Activated CD8-positive, alpha-beta T cell treated with anti-CD3 and anti-CD28 coated beads for 36 hours (primary cell): ENCODE data around the gene UBTF. TPM values are rescaled to one million over a fixed set of nuclear protein-coding genes. Genes with fewer than 3 reads are reported as not detected.
A peak's percentile ranks its signal among the peaks of the same experiment; 100 is the strongest.

Source experiments
- ATAC-seq: fragments of 200-7000 bp; cut with Tn5 transposase; one replicate; pipeline ENCODE4 v1.10.0; 2021; ENCODE audit warnings: mild to moderate bottlenecking, moderate library complexity
- CTCF ChIA-PET: fragments of 350-600 bp; sonication (Branson Sonifier 250); formaldehyde crosslinking; loops from one replicate; lab custom pipeline; 2021; ENCODE audit warnings: antibody characterized with exemption; lab: Charles Lee
- POLR2A ChIA-PET: fragments of 350-600 bp; sonication (Branson Sonifier 250); formaldehyde crosslinking; loops from one replicate; lab custom pipeline; 2021; ENCODE audit warnings: antibody characterized with exemption; lab: Charles Lee
- DNase-seq: peaks from one replicate; pipeline ENCODE4 v3.0.0-alpha.2; 2020
- H3K27ac Mint-ChIP-seq: one replicate; pipeline ENCODE4 v1.8.0; 2021; ENCODE audit warnings: mild to moderate bottlenecking, mixed read lengths
- H3K27me3 Mint-ChIP-seq: one replicate; pipeline ENCODE4 v1.8.0; 2021; ENCODE audit warnings: mixed read lengths
- H3K36me3 Mint-ChIP-seq: one replicate; pipeline ENCODE4 v1.8.0; 2021; ENCODE audit warnings: low read depth, mixed read lengths
- H3K4me1 Mint-ChIP-seq: one replicate; pipeline ENCODE4 v1.8.0; 2021; ENCODE audit warnings: low read depth, mixed read lengths
- H3K4me3 Mint-ChIP-seq: one replicate; pipeline ENCODE4 v1.8.0; 2021; ENCODE audit warnings: mild to moderate bottlenecking, moderate library complexity, mixed read lengths
- H3K9me3 Mint-ChIP-seq: one replicate; pipeline ENCODE4 v1.8.0; 2021; ENCODE audit warnings: mixed read lengths
- CTCF ChIP-seq: fragments of 200-600 bp; IDR thresholded peaks from one replicate; pipeline ENCODE4 v1.8.0; 2022; ENCODE audit warnings: antibody characterized with exemption, mild to moderate bottlenecking
- intact Hi-C: fragments of 100-400 bp; cut with micrococcal nuclease; formaldehyde crosslinking; loops from one replicate; pipeline ENCODE4 v1.10.0; 2022
- total RNA-seq, 2 experiments: library from RNA; stranded (reverse); gene quantifications; one replicate each; pipeline ENCODE4 v1.2.3, GENCODE V29; 2021

Gene UBTF
- total RNA-seq, 2 experiments from 2014 or later: 129 to 135 TPM

- ChIA-PET POLR2A (interaction anchor here (0.9 to 3.9 kb wide), 7 partner anchors 9 to 23 kb away, joined by 3 to 35 read pairs (median 10); partner anchors contain the start of genes TMUB2 and UBTF), CTCF (interaction anchor here (0.7 to 2.7 kb wide), 6 partner anchors 12 to 147 kb away, joined by 3 to 11 read pairs (median 6); partner anchors contain the start of gene GRN)
- Mint-ChIP-seq H3K27ac (peak overlapping the region; percentile 87), H3K27me3 (no peaks in the 10 kb centered on the region), H3K36me3 (peaks cover 15% of the 10 kb centered on the region), H3K9me3 (no peaks in the 10 kb centered on the region), H3K4me3 (peak overlapping the region; percentile 83), H3K4me1 (peaks cover 26% of the 10 kb centered on the region)
- intact Hi-C loops: no loop called here
- DNase-seq (peak; percentile 61), ATAC-seq (peak; percentile 5)
- TF ChIP-seq CTCF: no peak
Measured at GRCh38 chr17:44197980-44198720, 21.3 kb downstream of the UBTF start.

- Mint-ChIP-seq H3K27ac (no peak overlapping the region), H3K36me3 (peaks cover 15% of the 10 kb centered on the region), H3K4me1 (peaks cover 21% of the 10 kb centered on the region), H3K4me3 (no peak overlapping the region), H3K27me3 (no peaks in the 10 kb centered on the region), H3K9me3 (no peaks in the 10 kb centered on the region)
- no peak for TF ChIP-seq CTCF
- intact Hi-C loops: no loop called here
- ATAC-seq: no peak
- DNase-seq: no peak
- POLR2A ChIA-PET: interaction anchor here (1.0 to 3.9 kb wide), 6 partner anchors 8 to 24 kb away, joined by 4 to 35 read pairs (median 12); partner anchors contain the start of genes TMUB2 and UBTF
- CTCF ChIA-PET: interaction anchor here (0.7 to 2.7 kb wide), 2 partner anchors 13 to 154 kb away, joined by 3 to 11 read pairs; no protein-coding TSS in a partner anchor
Measured at GRCh38 chr17:44197107-44197506, 22.4 kb downstream of the UBTF start.

GRCh38 chr17:44193326-44194084 lies 26.0 kb downstream of the UBTF start:
- no peak overlapping the region for H3K4me3 Mint-ChIP-seq
- H3K4me1 Mint-ChIP-seq: peaks cover 19% of the 10 kb centered on the region
- TF ChIP-seq CTCF: no peak
- POLR2A ChIA-PET: interaction anchor here (0.6 to 2.1 kb wide), 7 partner anchors 11 to 167 kb away, joined by 3 to 7 read pairs (median 4); no protein-coding TSS in a partner anchor
- ATAC-seq (no peak), DNase-seq (no peak)
- intact Hi-C loops: no loop called here
- H3K36me3 Mint-ChIP-seq: peaks cover 31% of the 10 kb centered on the region
- no peaks in the 10 kb centered on the region for H3K27me3 Mint-ChIP-seq
- CTCF ChIA-PET: interaction anchor here (1.4 to 2.4 kb wide), 2 partner anchors 16 to 152 kb away, joined by 4 to 6 read pairs; partner anchors contain the start of gene GRN
- peak overlapping the region; percentile 78 for H3K27ac Mint-ChIP-seq
- H3K9me3 Mint-ChIP-seq: no peaks in the 10 kb centered on the region

GRCh38 chr17:44192750-44193149 lies 26.7 kb downstream of the UBTF start:
- no peaks in the 10 kb centered on the region for H3K9me3 Mint-ChIP-seq
- H3K4me3 Mint-ChIP-seq: no peak overlapping the region
- peak overlapping the region; percentile 78 for H3K27ac Mint-ChIP-seq
- DNase-seq: no peak
- H3K4me1 Mint-ChIP-seq: peaks cover 20% of the 10 kb centered on the region
- H3K36me3 Mint-ChIP-seq: peaks cover 29% of the 10 kb centered on the region
- intact Hi-C loops: no loop called here
- POLR2A ChIA-PET: interaction anchor here (0.6 to 2.1 kb wide), 7 partner anchors 11 to 310 kb away, joined by 3 to 7 read pairs (median 3); no protein-coding TSS in a partner anchor
- H3K27me3 Mint-ChIP-seq: no peaks in the 10 kb centered on the region
- CTCF ChIA-PET: interaction anchor here (2.4 kb wide), 1 partner anchor 17 kb away, joined by 6 read pairs; no protein-coding TSS in a partner anchor
- ATAC-seq: no peak
- no peak for TF ChIP-seq CTCF
